HL-60 (cell line): ENCODE measurements around the gene SYNJ1.
A peak's percentile ranks its signal among the peaks of the same experiment; 100 is the strongest.

Experiments used
- POLR2AphosphoS5 ChIP-seq: IDR thresholded peaks from 2 replicates; pipeline ENCODE4 v1.6.1; 2012; ENCODE audit warnings: low read depth
- SPI1 ChIP-seq: IDR thresholded peaks from 2 replicates; pipeline ENCODE4 v1.6.1; 2012; ENCODE audit warnings: low read depth, mild to moderate bottlenecking, borderline replicate concordance
- TF ChIP-seq, protein P1 (sequence below): IDR thresholded peaks from one replicate; pipeline ENCODE4 v1.5.1; 2011; ENCODE audit warnings: low read length, control low read depth, inconsistent platforms; ENCODE audit not compliant: insufficient read depth

- TF ChIP-seq, protein P1, sequence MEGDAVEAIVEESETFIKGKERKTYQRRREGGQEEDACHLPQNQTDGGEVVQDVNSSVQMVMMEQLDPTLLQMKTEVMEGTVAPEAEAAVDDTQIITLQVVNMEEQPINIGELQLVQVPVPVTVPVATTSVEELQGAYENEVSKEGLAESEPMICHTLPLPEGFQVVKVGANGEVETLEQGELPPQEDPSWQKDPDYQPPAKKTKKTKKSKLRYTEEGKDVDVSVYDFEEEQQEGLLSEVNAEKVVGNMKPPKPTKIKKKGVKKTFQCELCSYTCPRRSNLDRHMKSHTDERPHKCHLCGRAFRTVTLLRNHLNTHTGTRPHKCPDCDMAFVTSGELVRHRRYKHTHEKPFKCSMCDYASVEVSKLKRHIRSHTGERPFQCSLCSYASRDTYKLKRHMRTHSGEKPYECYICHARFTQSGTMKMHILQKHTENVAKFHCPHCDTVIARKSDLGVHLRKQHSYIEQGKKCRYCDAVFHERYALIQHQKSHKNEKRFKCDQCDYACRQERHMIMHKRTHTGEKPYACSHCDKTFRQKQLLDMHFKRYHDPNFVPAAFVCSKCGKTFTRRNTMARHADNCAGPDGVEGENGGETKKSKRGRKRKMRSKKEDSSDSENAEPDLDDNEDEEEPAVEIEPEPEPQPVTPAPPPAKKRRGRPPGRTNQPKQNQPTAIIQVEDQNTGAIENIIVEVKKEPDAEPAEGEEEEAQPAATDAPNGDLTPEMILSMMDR: no peak
- TF ChIP-seq SPI1: peak; percentile 87
- TF ChIP-seq POLR2AphosphoS5: peak; percentile 56; the same call in 1 of the 2 replicates
Observed at GRCh38 chr21:32727687-32728455, at the start of gene SYNJ1.
